A549 (cell line): ENCODE measurements around the gene FASTK. TPM values are rescaled to one million over a fixed set of nuclear protein-coding genes. Genes with fewer than 3 reads are reported as not detected.
A peak's percentile ranks its signal among the peaks of the same experiment; 100 is the strongest.

Experiments
- ATAC-seq, 2 experiments: fragments of 200-7000 bp in 1 of 2; fragments of >200 bp in 1 of 2; cut with Nextera tagmentation in 1 of 2; cut with Tn5 transposase in 1 of 2; 3 replicates each; pipeline versions ENCODE4 v1.8.0 to v1.9.1; 2018 to 2020; ENCODE audit warnings: mild to moderate bottlenecking in 1 of 2, moderate library complexity in 1 of 2
- CTCF ChIA-PET: fragments of 300-600 bp; sonication (Branson Sonifier 250); formaldehyde crosslinking; extraction: SDS; loops from one replicate; lab custom pipeline; 2021; ENCODE audit warnings: antibody characterized with exemption, inconsistent platforms; lab: Yijun Ruan, JAX
- POLR2A ChIA-PET: fragments of 350-600 bp; formaldehyde crosslinking; extraction: SDS; loops from one replicate; lab custom pipeline; 2021; ENCODE audit warnings: antibody characterized with exemption, inconsistent platforms; lab: Yijun Ruan, JAX
- DNase-seq, 2 experiments: peaks; one replicate each; pipeline versions ENCODE4 v3.0.0 to v3.0.0-alpha.2; 2011 to 2016; ENCODE audit warnings: low read depth in 1 of 2, low spot score in 1 of 2
- FAIRE-seq: peaks from 2 replicates; lab custom pipeline; 2011; peaks lifted over from hg19 to GRCh38; lab: Jason Lieb, UNC
- H3K27ac ChIP-seq, 2 experiments: fragments of >200 bp; sonication (Bioruptor Twin); formaldehyde crosslinking; 3 replicates each; pipeline ENCODE4 v1.5.1; 2016 to 2017
- H3K4me1 ChIP-seq: fragments of >200 bp; sonication (Bioruptor Twin); formaldehyde crosslinking; 3 replicates; pipeline ENCODE4 v1.6.1; 2016
- H3K4me2 ChIP-seq: fragments of >200 bp; sonication (Bioruptor Twin); formaldehyde crosslinking; 3 replicates; pipeline ENCODE4 v1.6.1; 2016
- H3K4me3 ChIP-seq: fragments of >200 bp; sonication (Bioruptor Twin); formaldehyde crosslinking; 3 replicates; pipeline ENCODE4 v1.5.1; 2016
- H3K9me3 ChIP-seq: fragments of >200 bp; sonication (Bioruptor Twin); formaldehyde crosslinking; 3 replicates; pipeline ENCODE4 v1.6.1; 2016
- CTCF ChIP-seq: fragments of >200 bp; sonication (Bioruptor Twin); formaldehyde crosslinking; IDR thresholded peaks from 3 replicates; pipeline ENCODE4 v1.5.1; 2016
- E2F6 ChIP-seq: IDR thresholded peaks from 2 replicates; pipeline ENCODE4 v1.6.1; 2012; ENCODE audit warnings: low read depth, borderline replicate concordance
- EP300 ChIP-seq, 2 experiments: fragments of >200 bp; sonication (Bioruptor Twin); formaldehyde crosslinking; IDR thresholded peaks; 2 replicates in 1 of 2; 3 replicates in 1 of 2; pipeline ENCODE4 v1.6.1; 2016 to 2017
- FOSL2 ChIP-seq, 2 experiments: fragments of 450-650 bp in 1 of 2; fragments of >200 bp in 1 of 2; sonication (Bioruptor Twin) in 1 of 2; formaldehyde crosslinking; IDR thresholded peaks; 2 replicates each; pipeline versions ENCODE4 v1.5.0 to v1.6.1; 2016 to 2020; ENCODE audit warnings: mild to moderate bottlenecking in 1 of 2, moderate library complexity in 1 of 2
- GATA3 ChIP-seq: IDR thresholded peaks from 2 replicates; pipeline ENCODE4 v1.6.1; 2012; ENCODE audit warnings: borderline replicate concordance
- NFE2L2 ChIP-seq: fragments of 150-350 bp; conservative IDR thresholded peaks from 2 replicates; pipeline ENCODE4 v1.6.1; 2014; ENCODE audit warnings: low read length
- PHF8 ChIP-seq: fragments of 200-600 bp; sonication (generic); IDR thresholded peaks from 2 replicates; pipeline ENCODE4 v1.6.1; 2016; ENCODE audit warnings: low read depth, mild to moderate bottlenecking, antibody characterized with exemption, moderate library complexity, borderline replicate concordance
- RAD21 ChIP-seq, 2 experiments: fragments of >200 bp in 1 of 2; sonication (Bioruptor Twin) in 1 of 2; formaldehyde crosslinking in 1 of 2; IDR thresholded peaks in 1 of 2; conservative IDR thresholded peaks in 1 of 2; 2 replicates in 1 of 2; 3 replicates in 1 of 2; pipeline ENCODE4 v1.6.1; 2012 to 2018; ENCODE audit warnings: inconsistent platforms in 1 of 2
- SMC3 ChIP-seq: fragments of >200 bp; sonication (Bioruptor Twin); formaldehyde crosslinking; IDR thresholded peaks from 3 replicates; pipeline ENCODE4 v1.6.1; 2018; ENCODE audit warnings: inconsistent platforms
- TFCP2L1 ChIP-seq: fragments of 250-450 bp; sonication (Bioruptor Pico); IDR thresholded peaks from 2 replicates; pipeline ENCODE4 v1.5.0; 2021; ENCODE audit warnings: mild to moderate bottlenecking
- ZC3H11A ChIP-seq: fragments of 450-650 bp; IDR thresholded peaks from 2 replicates; pipeline ENCODE4 v1.6.1; 2014; ENCODE audit warnings: antibody characterized with exemption, mild to moderate bottlenecking
- WGBS: methylation state at CpG from one replicate; pipeline ENCODE4 v1.1.6; 2017; ENCODE audit errors: missing lambda C conversion rate; 5-methylcytosine and 5-hydroxymethylcytosine counted together
- polyA plus RNA-seq, 4 experiments: library from polyadenylated mRNA; depleted of rRNA in 3 of 4; stranded (reverse); fragments of >200 nt; fragmentation: RNase III in 1 of 4; extraction: RNeasy Plus Mini Kit Qiagen cat#74134 plus additional on column Dnase treatment in 1 of 4; gene quantifications; 2 replicates in 3 of 4; 3 replicates in 1 of 4; pipeline ENCODE4 v1.2.3, GENCODE V29; 2011 to 2017
- TF ChIP-seq, protein P1 (sequence below): IDR thresholded peaks from 2 replicates; pipeline ENCODE4 v1.6.1; 2012
- TF ChIP-seq, protein P2 (sequence below): IDR thresholded peaks from 2 replicates; pipeline ENCODE4 v1.6.1; 2012
- TF ChIP-seq, protein P3 (sequence below): fragments of 450-650 bp; IDR thresholded peaks from 2 replicates; pipeline ENCODE4 v1.6.1; 2014; ENCODE audit warnings: antibody characterized with exemption

FASTK gene
- polyA plus RNA-seq, 2 of the 4 experiments (the other 2 are of a cell fraction): 38.5 to 72.4 TPM

- ATAC-seq (no peak), FAIRE-seq (no peak), DNase-seq (no peak)
- no peaks in the 10 kb centered on the region for H3K9me3 ChIP-seq
- H3K4me1 ChIP-seq: peaks cover 40% of the 10 kb centered on the region
- CTCF ChIA-PET: interaction anchor here (0.6 to 14.7 kb wide), 13 partner anchors 9 to 216 kb away, joined by 3 to 412 read pairs (median 4); partner anchors contain the start of genes ABCB8, AGAP3, FASTK and GBX1
- WGBS: 82% methylated on average over 35 of the region's 101 CpGs
- no peak for TF ChIP-seq E2F6
- TF ChIP-seq, protein P1, sequence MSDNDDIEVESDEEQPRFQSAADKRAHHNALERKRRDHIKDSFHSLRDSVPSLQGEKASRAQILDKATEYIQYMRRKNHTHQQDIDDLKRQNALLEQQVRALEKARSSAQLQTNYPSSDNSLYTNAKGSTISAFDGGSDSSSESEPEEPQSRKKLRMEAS: peak; percentile 48; the same call in 1 of the 2 replicates
- peak overlapping the region; percentile 69 to 82 for H3K27ac ChIP-seq
- POLR2A ChIA-PET: interaction anchor here (1.0 kb wide), 1 partner anchor 34 kb away, joined by 4 read pairs; the partner anchor contains the start of gene FASTK
- no peak overlapping the region for H3K4me3 ChIP-seq
- H3K4me2 ChIP-seq: peak overlapping the region; percentile 77
Observed at GRCh38 chr7:151114151-151115090, 33.8 kb upstream of the FASTK start.

- POLR2A ChIA-PET: interaction anchor here (1.0 to 1.3 kb wide), 2 partner anchors 28 to 33 kb away, joined by 3 to 4 read pairs; partner anchors contain the start of genes AGAP3 and FASTK
- FAIRE-seq (peak; percentile 18), DNase-seq (peak; percentile 82), ATAC-seq (peak; percentile 70 to 78)
- CTCF ChIA-PET: interaction anchor here (0.6 to 14.7 kb wide), 15 partner anchors 10 to 215 kb away, joined by 3 to 412 read pairs (median 4); partner anchors contain the start of genes ABCB8, AGAP3, FASTK and GBX1
- Histone ChIP-seq H3K27ac (peak overlapping the region; percentile 69 to 82), H3K4me2 (peak overlapping the region; percentile 77), H3K9me3 (no peaks in the 10 kb centered on the region), H3K4me3 (no peak overlapping the region), H3K4me1 (peaks cover 42% of the 10 kb centered on the region)
- WGBS: 15% methylated on average over 9 of the region's 13 CpGs
- TF ChIP-seq GATA3 (peak; percentile 21; the same call in 1 of the 2 replicates), NFE2L2 (no peak), FOSL2 (IDR thresholded peaks at IDR 0.05) (0 out of 2 replicates have a peak, but pooled peaks have one; percentile 13), FOSL2 (CRISPR knock-in tag; IDR thresholded peaks at IDR 0.05) (peak; percentile 54), ZC3H11A (no peak)
- TF ChIP-seq, protein P1: peak; percentile 42; the same call in 1 of the 2 replicates
- TF ChIP-seq, protein P2, sequence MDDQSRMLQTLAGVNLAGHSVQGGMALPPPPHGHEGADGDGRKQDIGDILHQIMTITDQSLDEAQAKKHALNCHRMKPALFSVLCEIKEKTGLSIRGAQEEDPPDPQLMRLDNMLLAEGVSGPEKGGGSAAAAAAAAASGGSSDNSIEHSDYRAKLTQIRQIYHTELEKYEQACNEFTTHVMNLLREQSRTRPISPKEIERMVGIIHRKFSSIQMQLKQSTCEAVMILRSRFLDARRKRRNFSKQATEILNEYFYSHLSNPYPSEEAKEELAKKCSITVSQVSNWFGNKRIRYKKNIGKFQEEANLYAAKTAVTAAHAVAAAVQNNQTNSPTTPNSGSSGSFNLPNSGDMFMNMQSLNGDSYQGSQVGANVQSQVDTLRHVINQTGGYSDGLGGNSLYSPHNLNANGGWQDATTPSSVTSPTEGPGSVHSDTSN: peak; percentile 21; the same call in 1 of the 2 replicates
Observed at GRCh38 chr7:151113344-151114150, 32.9 kb upstream of the FASTK start.

DNA sequence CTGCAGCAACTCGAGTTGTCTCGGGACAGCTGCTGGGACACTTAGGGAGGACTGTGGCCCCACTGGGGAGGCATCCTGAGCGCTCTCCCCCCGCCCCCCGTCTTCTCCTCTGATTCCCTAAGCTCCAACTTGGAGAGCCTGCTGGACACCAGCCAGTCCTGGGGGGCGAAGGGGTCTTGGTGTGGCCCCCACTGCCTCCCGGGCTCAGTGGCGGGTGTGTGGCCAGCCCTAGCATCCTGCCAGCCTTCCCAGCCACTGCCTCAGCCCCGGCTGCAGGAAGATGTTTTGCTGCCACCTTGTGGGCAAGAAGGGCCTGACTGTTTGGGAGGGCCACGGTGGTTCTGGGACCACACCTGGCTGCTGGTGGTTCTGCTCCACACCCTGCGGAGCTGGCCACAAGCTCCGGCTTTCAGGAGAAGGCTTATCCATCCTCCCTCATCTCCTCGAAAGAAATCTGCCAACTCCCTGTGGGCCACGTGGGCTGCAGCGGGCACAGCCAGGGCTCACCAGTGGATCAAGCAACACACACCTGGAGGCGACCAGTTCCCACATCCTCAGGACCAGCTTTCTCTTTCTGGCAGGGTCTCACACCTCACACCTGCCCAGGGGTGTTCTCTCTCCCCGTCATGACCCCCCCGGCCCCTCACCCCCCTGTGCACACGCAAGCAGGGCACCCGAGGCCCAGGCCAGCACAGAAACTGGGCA is 30.5 kb upstream of the FASTK start:
- no peak for FAIRE-seq
- Histone ChIP-seq H3K27ac (peak overlapping the region in 1 of 2 experiments; percentile 61; a peak in 2 of 6 replicates), H3K4me1 (peaks cover 38% of the 10 kb centered on the region), H3K9me3 (no peaks in the 10 kb centered on the region), H3K4me3 (no peak overlapping the region), H3K4me2 (no peak overlapping the region)
- 33% methylated on average over 12 of the region's 20 CpGs for WGBS
- ChIA-PET CTCF (interaction anchor here (0.6 to 14.7 kb wide), 67 partner anchors 9 to 1351 kb away, joined by 3 to 412 read pairs (median 4); partner anchors contain the start of genes ABCB8, AGAP3, CDK5 and FASTK), POLR2A (no interaction called here)
- peak; percentile 70 to 92 for DNase-seq
- peak; percentile 81 to 89 for ATAC-seq
- TF ChIP-seq CTCF (peak; percentile 82), SMC3 (peak; percentile 68), EP300 (IDR thresholded peaks at IDR 0.05) (no peak), RAD21 (conservative IDR thresholded peaks at IDR 0.05 in 1 of 2, IDR thresholded peaks at IDR 0.05 in 1 of 2) (peak; percentile 91), PHF8 (no peak), TFCP2L1 (CRISPR knock-in tag) (no peak)
- TF ChIP-seq, protein P3, sequence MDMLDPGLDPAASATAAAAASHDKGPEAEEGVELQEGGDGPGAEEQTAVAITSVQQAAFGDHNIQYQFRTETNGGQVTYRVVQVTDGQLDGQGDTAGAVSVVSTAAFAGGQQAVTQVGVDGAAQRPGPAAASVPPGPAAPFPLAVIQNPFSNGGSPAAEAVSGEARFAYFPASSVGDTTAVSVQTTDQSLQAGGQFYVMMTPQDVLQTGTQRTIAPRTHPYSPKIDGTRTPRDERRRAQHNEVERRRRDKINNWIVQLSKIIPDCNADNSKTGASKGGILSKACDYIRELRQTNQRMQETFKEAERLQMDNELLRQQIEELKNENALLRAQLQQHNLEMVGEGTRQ: no peak
